Chondrocyte (in vitro differentiated cells): ENCODE results near the gene GARNL3. TPM values are rescaled to one million over a fixed set of nuclear protein-coding genes. Genes with fewer than 3 reads are reported as not detected.

Experiments used
- DNase-seq: peaks from one replicate; pipeline ENCODE4 v3.0.0; 2021; ENCODE audit warnings: mixed read lengths, low spot score
- H3K27ac Mint-ChIP-seq: one replicate; pipeline ENCODE4 v1.8.0; 2021; ENCODE audit warnings: mild to moderate bottlenecking, moderate library complexity, mixed read lengths; ENCODE audit not compliant: unreplicated experiment
- H3K27me3 Mint-ChIP-seq: 2 replicates; pipeline ENCODE4 v1.8.0; 2021; ENCODE audit warnings: low read depth, mixed read lengths
- H3K36me3 Mint-ChIP-seq: 2 replicates; pipeline ENCODE4 v1.8.0; 2021; ENCODE audit warnings: low read depth, mixed read lengths
- H3K4me1 Mint-ChIP-seq: 2 replicates; pipeline ENCODE4 v1.8.0; 2021; ENCODE audit warnings: low read depth, mild to moderate bottlenecking, mixed read lengths
- H3K4me3 Mint-ChIP-seq: one replicate; pipeline ENCODE4 v1.8.0; 2021; ENCODE audit warnings: mild to moderate bottlenecking, moderate library complexity, mixed read lengths; ENCODE audit not compliant: unreplicated experiment
- H3K9me3 Mint-ChIP-seq: 2 replicates; pipeline ENCODE4 v1.8.0; 2021; ENCODE audit warnings: low read depth, mixed read lengths
- total RNA-seq: library from RNA; stranded (reverse); gene quantifications from 3 replicates; pipeline ENCODE4 v1.2.1, GENCODE V29; 2021
- TF ChIP-seq, protein P1 (sequence below): fragments of 200-600 bp; sonication (generic); IDR thresholded peaks from 2 replicates; pipeline ENCODE4 v1.5.0; 2021; ENCODE audit warnings: antibody characterized with exemption, mild to moderate bottlenecking, moderate library complexity

The GARNL3 gene
- total RNA-seq, 1 donor from 2014 or later = 8.9 TPM

DNA sequence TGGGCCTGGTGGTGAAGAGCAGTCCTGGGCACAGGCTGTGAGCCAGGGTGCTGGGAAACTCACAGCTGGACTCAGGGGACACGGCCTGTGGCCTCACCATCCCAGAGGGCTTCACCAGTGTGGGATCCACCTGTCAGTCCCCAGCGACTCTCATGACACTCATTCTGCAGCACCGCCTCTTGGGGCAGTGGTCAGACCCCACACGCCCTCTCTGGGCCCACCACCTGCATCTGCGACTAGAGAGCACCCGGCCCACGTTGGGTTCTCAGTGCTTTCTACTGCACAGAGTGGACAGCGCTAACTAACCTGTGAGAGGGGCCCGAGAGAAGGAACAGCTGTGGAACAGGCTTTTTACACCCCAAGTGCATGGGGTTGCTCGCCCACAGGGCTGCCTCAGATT lies 45.8 kb upstream of the GARNL3 start:
- no peak for DNase-seq
- peaks cover 6% of the 10 kb centered on the region for H3K4me1 Mint-ChIP-seq
- TF ChIP-seq, protein P1, sequence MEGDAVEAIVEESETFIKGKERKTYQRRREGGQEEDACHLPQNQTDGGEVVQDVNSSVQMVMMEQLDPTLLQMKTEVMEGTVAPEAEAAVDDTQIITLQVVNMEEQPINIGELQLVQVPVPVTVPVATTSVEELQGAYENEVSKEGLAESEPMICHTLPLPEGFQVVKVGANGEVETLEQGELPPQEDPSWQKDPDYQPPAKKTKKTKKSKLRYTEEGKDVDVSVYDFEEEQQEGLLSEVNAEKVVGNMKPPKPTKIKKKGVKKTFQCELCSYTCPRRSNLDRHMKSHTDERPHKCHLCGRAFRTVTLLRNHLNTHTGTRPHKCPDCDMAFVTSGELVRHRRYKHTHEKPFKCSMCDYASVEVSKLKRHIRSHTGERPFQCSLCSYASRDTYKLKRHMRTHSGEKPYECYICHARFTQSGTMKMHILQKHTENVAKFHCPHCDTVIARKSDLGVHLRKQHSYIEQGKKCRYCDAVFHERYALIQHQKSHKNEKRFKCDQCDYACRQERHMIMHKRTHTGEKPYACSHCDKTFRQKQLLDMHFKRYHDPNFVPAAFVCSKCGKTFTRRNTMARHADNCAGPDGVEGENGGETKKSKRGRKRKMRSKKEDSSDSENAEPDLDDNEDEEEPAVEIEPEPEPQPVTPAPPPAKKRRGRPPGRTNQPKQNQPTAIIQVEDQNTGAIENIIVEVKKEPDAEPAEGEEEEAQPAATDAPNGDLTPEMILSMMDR = no peak
- peaks cover 2% of the 10 kb centered on the region for H3K27me3 Mint-ChIP-seq
- no peaks in the 10 kb centered on the region for H3K36me3 Mint-ChIP-seq
- no peak overlapping the region for H3K27ac Mint-ChIP-seq
- no peaks in the 10 kb centered on the region for H3K9me3 Mint-ChIP-seq
- H3K4me3 Mint-ChIP-seq = no peak overlapping the region

DNA sequence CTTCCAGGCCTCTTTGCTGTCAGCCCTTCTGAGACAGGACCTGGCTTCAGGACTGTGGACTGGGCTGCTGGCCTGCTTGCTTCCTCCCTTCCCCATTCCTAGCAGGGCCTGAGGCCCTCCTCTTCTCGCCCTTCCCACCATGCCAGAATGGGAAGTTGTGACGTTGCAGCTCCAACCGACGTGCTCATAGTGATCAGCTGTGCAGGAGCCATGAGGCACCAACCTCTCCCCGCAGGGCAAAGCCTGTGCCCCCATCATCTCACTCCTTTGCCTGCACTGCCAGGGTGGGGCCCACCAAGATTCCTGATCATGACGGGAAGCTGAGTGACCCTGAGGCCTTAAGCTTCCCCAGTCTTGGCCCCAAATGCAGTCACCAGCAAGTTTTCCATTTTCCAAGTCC lies 45.1 kb upstream of the GARNL3 start:
- no peak overlapping the region for H3K4me3 Mint-ChIP-seq
- H3K27ac Mint-ChIP-seq = no peak overlapping the region
- TF ChIP-seq, protein P1 = no peak
- peaks cover 4% of the 10 kb centered on the region for H3K4me1 Mint-ChIP-seq
- no peaks in the 10 kb centered on the region for H3K36me3 Mint-ChIP-seq
- peaks cover 2% of the 10 kb centered on the region for H3K27me3 Mint-ChIP-seq
- DNase-seq = no peak
- H3K9me3 Mint-ChIP-seq = no peaks in the 10 kb centered on the region

DNA sequence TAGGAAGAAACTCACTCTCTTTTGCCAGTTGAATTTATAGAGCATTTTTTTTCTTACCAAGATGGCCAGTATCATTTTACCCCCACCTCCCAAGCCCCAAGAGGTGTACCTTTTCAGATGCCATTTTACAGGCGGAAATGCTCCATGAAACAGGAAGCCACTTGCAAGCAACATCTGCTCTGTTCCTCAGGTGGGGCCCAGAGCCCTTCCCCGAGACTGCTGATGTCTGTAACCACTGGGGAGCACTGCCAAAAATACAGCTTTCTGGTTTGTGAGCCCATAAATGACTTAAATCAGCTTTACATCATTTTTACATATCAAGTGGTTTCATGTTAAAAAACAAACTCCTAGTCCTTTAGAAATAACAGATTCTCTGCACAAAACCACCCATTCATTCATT lies 42.9 kb upstream of the GARNL3 start:
- Mint-ChIP-seq H3K27me3 (no peaks in the 10 kb centered on the region), H3K4me1 (peaks cover 10% of the 10 kb centered on the region), H3K4me3 (no peak overlapping the region), H3K9me3 (no peaks in the 10 kb centered on the region), H3K36me3 (no peaks in the 10 kb centered on the region), H3K27ac (no peak overlapping the region)
- TF ChIP-seq, protein P1 = no peak
- no peak for DNase-seq

DNA sequence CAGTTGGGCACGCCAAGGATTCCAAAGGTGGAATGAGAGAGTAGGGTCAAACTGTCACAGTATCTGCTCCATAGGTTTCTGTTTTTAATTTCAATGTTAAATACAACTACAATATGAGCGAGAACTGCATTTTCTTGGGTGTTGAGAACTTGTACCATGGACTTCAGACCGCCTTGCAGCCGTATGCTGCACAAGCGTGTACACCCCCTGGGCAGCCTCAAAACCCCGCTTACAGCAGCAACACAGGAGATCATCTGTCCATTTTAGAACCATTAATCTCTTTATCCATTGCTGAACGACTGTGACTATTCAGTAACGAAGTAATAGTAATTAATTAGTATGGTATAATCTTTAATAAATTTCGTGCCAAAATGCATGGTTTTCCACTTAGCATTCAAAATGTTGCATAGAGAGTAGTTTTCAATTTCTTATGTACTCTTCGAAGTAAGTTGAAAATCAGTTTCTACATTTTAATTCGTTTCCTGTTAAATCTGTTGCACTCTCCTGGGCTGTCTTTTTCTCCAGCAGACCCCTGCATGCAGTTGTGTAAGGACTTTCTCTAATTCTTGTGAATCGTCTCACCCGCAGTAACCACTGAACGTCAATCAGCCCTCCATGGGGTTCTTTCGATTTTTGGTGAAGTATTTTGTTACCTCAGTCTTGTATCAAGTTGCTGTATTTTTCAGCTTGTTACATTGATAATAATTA lies 42.0 kb upstream of the GARNL3 start:
- Mint-ChIP-seq H3K27me3 (no peaks in the 10 kb centered on the region), H3K4me3 (no peak overlapping the region), H3K4me1 (peaks cover 11% of the 10 kb centered on the region), H3K9me3 (no peaks in the 10 kb centered on the region), H3K27ac (no peak overlapping the region), H3K36me3 (no peaks in the 10 kb centered on the region)
- TF ChIP-seq, protein P1 = no peak
- no peak for DNase-seq

DNA sequence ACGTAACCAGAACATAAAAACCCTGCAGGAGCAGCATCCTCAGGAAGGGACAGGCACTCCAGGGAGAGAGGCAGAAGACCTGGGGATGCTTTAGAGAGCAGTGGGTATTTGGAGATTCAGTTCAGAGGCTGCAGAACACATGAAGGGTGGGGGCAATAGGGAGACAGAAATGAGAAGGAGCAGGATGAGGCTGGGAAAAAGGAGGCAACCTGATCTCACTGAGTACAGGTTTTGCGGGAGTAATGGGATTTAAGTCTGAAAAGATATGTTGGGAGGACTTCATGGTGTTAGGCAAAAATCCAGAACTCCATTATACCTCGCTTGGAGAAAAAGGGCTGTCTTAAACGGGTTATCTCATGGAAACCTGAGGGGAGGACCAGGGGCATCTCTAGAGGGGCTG lies 41.3 kb upstream of the GARNL3 start:
- no peak overlapping the region for H3K27ac Mint-ChIP-seq
- no peaks in the 10 kb centered on the region for H3K9me3 Mint-ChIP-seq
- H3K27me3 Mint-ChIP-seq = no peaks in the 10 kb centered on the region
- no peak overlapping the region for H3K4me3 Mint-ChIP-seq
- TF ChIP-seq, protein P1 = no peak
- H3K4me1 Mint-ChIP-seq = peaks cover 11% of the 10 kb centered on the region
- no peaks in the 10 kb centered on the region for H3K36me3 Mint-ChIP-seq
- DNase-seq = no peak
